Natural killer cell treated with Interleukin-12 subunit alpha and Interleukin-12 subunit beta and Interleukin-15 and Interleukin-18, amount 100 ng/mL, for 72 hours (primary cell): ENCODE measurements around the gene SMYD3. TPM values are rescaled to one million over a fixed set of nuclear protein-coding genes. Genes with fewer than 3 reads are reported as not detected.
"Not testable (repeated sequence)": the region's sequence is repeated elsewhere in the genome, so short reads cannot be mapped to it uniquely, and the experiment has no call there.

Experiments used
- ATAC-seq, 2 donors: fragments of 150-1000 bp; cut with Tn5 transposase in 1 of 2; sonication (Bioruptor Pico), chemical (Tn5 transposase) in 1 of 2; 2 replicates each; pipeline ENCODE4 v1.10.0; 2021
- DNase-seq: peaks from one replicate; pipeline ENCODE4 v3.0.0; 2022; ENCODE audit warnings: low spot score
- H3K27ac Mint-ChIP-seq, 2 donors: 1 replicate in 1 of 2; 2 replicates in 1 of 2; pipeline ENCODE4 v1.8.0; 2022; ENCODE audit warnings: mixed read lengths in 2 of 2, mild to moderate bottlenecking in 1 of 2, moderate library complexity in 1 of 2
- H3K27me3 Mint-ChIP-seq, 2 donors: 1 replicate in 1 of 2; 2 replicates in 1 of 2; pipeline ENCODE4 v1.8.0; 2022; ENCODE audit warnings: mixed read lengths in 2 of 2
- H3K36me3 Mint-ChIP-seq: one replicate; pipeline ENCODE4 v1.8.0; 2022; ENCODE audit warnings: mixed read lengths
- H3K4me1 Mint-ChIP-seq, 2 donors: 1 replicate in 1 of 2; 2 replicates in 1 of 2; pipeline ENCODE4 v1.8.0; 2022; ENCODE audit warnings: low read depth in 2 of 2, mixed read lengths in 2 of 2, mild to moderate bottlenecking in 1 of 2
- H3K4me3 Mint-ChIP-seq: one replicate; pipeline ENCODE4 v1.8.0; 2022; ENCODE audit warnings: mixed read lengths
- H3K9me3 Mint-ChIP-seq: 2 replicates; pipeline ENCODE4 v1.8.0; 2022; ENCODE audit warnings: mixed read lengths
- total RNA-seq, 2 donors: library from RNA; stranded (reverse); gene quantifications; one replicate each; pipeline ENCODE4 v1.2.3, GENCODE V29; 2022

The SMYD3 gene
- total RNA-seq, 2 donors from 2014 or later: 26.9 to 55.4 TPM

DNA sequence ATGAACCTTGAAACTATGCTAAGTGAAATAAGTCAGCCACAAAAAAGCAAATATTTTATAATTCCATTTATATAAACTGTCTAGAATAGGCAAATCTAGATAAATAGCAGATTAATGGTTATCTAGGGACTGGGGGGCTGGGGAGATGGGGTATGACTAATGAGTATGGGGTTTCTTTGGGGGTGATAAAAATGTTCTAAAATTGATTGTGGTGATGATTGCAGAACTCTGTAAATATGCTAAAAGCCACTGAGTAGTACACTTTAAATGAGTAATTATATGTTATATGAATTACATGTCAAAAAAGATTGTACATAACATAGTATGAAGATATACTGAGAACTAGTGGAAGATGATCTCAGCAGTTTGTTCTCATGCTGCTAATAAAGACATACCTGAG is 677.3 kb downstream of the SMYD3 start:
- no peaks in the 10 kb centered on the region for H3K27me3 Mint-ChIP-seq
- H3K27ac Mint-ChIP-seq: no peak overlapping the region
- H3K4me1 Mint-ChIP-seq: peaks cover 0 to 3% of the 10 kb centered on the region in 2 donors
- no peaks in the 10 kb centered on the region for H3K9me3 Mint-ChIP-seq
- no peak overlapping the region for H3K4me3 Mint-ChIP-seq
- no peak for ATAC-seq
- no peaks in the 10 kb centered on the region for H3K36me3 Mint-ChIP-seq
- DNase-seq: no peak

DNA sequence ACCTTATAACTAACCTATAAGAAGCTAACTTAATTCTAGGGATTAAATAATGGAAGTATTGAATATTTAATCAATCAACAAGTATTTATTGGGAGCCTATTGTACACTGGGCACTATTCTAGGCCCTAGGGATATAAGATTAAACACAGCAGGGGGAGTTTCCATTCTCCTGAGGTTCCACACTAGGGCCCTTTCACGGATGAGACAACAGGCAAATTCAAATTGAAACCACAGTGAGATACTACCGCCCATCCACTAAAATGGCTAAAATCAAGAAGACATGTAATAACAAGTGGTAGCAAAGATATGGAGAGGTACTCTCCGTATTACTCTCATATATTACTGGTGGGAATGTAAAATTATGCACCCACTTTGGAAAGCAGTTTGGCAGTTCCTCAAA is 677.9 kb downstream of the SMYD3 start:
- Mint-ChIP-seq H3K27ac (no peak overlapping the region), H3K9me3 (no peaks in the 10 kb centered on the region), H3K36me3 (no peaks in the 10 kb centered on the region), H3K4me3 (no peak overlapping the region), H3K27me3 (no peaks in the 10 kb centered on the region), H3K4me1 (peaks cover 0 to 3% of the 10 kb centered on the region in 2 donors)
- DNase-seq (no peak), ATAC-seq (no peak)

DNA sequence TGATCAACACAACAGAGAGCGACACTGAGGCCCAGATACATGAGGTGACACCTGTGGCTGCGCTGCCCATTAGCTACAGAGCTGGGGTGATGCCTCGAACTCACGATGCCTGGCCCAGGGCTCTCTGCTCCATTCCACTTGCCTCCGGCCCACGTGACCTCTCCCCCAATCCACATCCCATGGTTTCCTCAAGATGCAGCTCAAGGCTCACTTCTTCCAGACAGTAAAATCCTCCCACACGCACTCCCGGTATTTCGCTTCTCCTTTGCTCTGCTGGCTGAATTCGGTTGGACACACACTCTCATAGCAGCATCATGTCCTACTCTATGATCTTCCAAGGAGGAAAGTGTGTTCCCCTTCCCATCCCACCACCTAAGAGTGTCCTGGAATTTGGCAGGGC is 679.8 kb downstream of the SMYD3 start:
- DNase-seq: no peak
- no peaks in the 10 kb centered on the region for H3K9me3 Mint-ChIP-seq
- no peak overlapping the region for H3K27ac Mint-ChIP-seq
- no peak for ATAC-seq
- H3K27me3 Mint-ChIP-seq: no peaks in the 10 kb centered on the region
- H3K36me3 Mint-ChIP-seq: no peaks in the 10 kb centered on the region
- peaks cover 0 to 5% of the 10 kb centered on the region in 2 donors for H3K4me1 Mint-ChIP-seq
- H3K4me3 Mint-ChIP-seq: no peak overlapping the region

DNA sequence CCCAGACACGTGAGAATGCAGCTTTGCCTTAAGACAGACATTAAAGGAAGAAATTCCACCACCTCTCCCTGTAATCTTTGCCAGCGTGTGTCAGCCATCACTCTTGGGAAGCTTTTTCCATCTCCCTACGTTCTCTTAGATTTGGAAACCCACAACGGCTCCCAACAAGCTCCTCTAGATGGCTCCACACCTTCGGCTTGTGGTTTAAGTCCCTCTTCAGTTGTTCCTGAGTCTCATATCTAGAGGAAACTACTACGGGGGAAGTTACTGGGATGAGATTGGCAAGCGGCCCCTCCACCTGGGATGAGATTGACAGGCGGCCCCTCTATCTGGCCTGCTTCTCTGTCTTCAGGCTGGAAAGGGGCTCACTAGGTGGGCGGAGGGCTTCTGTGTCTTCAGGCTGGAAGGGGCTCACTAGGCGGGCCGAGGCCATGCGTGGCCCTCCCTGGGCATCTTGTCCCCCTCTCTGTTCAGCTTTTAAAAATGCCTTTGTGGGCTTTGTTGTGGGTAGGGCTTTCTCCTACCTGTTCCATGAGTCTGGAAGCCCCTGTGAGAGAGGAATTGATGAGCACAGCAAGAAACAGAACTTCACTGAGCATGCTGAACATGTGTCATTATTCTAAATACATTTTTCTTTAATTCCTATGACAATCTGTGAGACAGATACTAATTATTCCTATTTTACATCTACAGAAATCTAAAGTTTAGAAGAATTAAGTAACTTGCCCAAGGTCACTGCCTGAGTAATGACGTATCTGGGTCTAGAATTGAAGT is 681.8 kb downstream of the SMYD3 start:
- Mint-ChIP-seq H3K9me3 (no peaks in the 10 kb centered on the region), H3K4me1 (peaks cover 0 to 2% of the 10 kb centered on the region in 2 donors), H3K4me3 (no peak overlapping the region), H3K27ac (no peak overlapping the region), H3K27me3 (no peaks in the 10 kb centered on the region), H3K36me3 (no peaks in the 10 kb centered on the region)
- ATAC-seq (no peak), DNase-seq (no peak)

DNA sequence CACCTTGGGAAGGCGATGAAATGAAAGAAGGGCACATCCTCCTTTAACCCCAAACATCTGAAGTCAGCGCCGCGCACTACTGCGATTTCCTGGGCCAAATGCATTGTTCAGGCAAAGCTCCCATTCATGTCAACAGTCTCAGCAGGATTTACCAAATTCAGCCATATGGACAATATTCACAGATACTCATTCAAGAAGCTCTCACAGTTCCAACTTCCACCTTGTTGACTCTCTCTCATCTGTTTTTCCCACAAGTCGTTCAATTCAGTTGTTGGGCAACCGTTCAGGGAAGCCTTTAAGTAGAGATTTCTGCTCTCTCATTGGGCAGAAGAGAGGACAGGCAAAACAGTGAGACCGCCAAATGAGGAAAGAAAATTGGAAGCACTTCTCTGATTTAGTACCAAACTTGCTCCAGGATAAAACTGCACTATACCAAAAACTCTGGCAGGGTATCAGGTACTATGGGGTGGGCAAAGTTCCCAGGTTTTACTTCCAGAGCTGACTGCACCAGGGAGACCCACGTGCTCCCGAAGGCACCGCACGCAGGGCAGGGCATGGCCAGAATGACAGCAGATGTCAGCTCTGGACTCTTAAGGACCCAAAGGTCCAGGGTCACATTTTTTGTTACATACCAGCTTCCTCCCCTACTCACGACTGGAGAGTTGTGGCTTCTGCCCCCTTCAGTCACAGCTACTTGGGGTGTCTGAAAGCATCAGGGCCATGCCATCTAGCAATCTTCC is 683.5 kb downstream of the SMYD3 start:
- Mint-ChIP-seq H3K9me3 (no peaks in the 10 kb centered on the region), H3K27me3 (no peaks in the 10 kb centered on the region), H3K36me3 (no peaks in the 10 kb centered on the region), H3K4me3 (no peak overlapping the region), H3K27ac (peak overlapping the region in 1 of 2 donors; percentile 8), H3K4me1 (peaks cover 0 to 2% of the 10 kb centered on the region in 2 donors)
- ATAC-seq: no peak
- DNase-seq: no peak

DNA sequence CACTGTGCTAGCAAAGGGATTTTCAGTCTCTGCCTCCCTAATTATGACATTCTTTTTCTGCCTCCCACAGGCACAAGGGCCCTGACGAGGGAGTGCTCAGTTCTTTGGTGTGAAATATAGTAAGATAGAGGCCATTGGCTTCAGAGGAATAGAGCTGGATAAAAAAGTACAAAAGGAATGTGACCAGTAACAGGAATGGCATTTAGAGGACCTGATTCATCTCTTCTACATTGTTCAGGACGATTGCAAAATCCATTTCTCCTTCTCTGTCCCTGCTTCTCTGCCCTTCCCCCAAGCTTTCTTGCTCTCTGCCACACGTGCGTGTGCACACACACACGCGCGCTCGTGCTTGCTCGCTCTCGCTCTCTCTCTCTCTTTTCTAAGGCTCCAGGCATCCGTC is 684.1 kb downstream of the SMYD3 start:
- ATAC-seq: no peak
- Mint-ChIP-seq H3K27me3 (no peaks in the 10 kb centered on the region), H3K36me3 (no peaks in the 10 kb centered on the region), H3K27ac (peak overlapping the region in 1 of 2 donors; percentile 8), H3K4me1 (peaks cover 0 to 2% of the 10 kb centered on the region in 2 donors), H3K9me3 (no peaks in the 10 kb centered on the region), H3K4me3 (no peak overlapping the region)
- DNase-seq: no peak

DNA sequence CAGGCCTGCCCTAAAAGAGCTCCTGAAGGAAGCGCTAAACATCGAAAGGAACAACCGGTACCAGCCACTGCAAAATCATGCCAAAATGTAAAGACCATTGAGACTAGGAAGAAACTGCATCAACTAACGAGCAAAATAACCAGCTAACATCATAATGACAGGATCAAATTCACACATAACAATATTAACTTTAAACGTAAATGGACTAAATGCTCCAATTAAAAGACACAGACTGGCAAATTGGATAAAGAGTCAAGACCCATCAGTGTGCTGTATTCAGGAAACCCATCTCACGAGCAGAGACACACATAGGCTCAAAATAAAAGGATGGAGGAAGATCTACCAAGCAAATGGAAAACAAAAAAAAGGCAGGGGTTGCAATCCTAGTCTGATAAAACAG is 688.7 kb downstream of the SMYD3 start:
- not testable (repeated sequence) for H3K27me3 Mint-ChIP-seq, H3K4me1 Mint-ChIP-seq, H3K9me3 Mint-ChIP-seq

DNA sequence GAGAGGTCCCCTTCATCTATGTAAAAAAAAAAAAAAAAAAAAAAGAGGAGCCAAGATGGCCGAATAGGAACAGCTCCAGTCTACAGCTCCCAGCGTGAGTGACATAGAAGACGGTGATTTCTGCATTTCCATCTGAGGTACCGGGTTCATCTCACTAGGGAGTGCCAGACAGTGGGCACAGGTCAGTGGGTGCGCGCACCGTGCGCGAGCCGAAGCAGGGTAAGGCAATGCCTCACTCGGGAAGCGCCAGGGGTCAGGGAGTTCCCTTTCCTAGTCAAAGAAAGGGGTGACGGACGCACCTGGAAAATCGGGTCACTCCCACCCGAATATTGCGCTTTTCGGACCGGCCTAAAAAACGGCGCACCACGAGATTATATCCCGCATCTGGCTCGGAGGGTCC is 690.6 kb downstream of the SMYD3 start:
- H3K36me3 Mint-ChIP-seq, H3K27ac Mint-ChIP-seq, H3K4me3 Mint-ChIP-seq, ATAC-seq, H3K27me3 Mint-ChIP-seq, H3K4me1 Mint-ChIP-seq, DNase-seq, H3K9me3 Mint-ChIP-seq: not testable (repeated sequence)

More for the DNA sequence above, 688.7 kb downstream of the SMYD3 start:
- not testable (repeated sequence) for ATAC-seq, DNase-seq, H3K36me3 Mint-ChIP-seq, H3K27ac Mint-ChIP-seq, H3K4me3 Mint-ChIP-seq

DNA sequence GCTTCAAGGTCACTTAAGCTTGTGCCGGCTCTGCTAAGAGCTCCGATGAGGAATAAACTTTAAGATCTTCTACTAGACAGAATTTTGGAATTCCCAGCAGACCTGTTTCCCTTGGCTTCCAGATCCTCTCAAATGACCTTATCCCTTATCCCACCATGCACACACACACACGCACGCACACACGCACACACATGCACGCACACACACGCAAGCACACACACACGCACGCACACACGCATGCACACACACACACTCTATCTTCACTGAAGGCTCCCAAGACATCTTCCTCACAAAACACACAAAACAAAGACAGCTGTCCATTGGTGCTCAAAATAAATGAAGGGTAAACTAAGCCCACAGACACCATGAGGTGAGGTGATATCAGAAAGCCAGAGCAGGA is 692.4 kb downstream of the SMYD3 start:
- Mint-ChIP-seq H3K36me3 (no peaks in the 10 kb centered on the region), H3K4me1 (peaks cover 10 to 16% of the 10 kb centered on the region in 2 donors), H3K27ac (no peak overlapping the region), H3K27me3 (no peaks in the 10 kb centered on the region), H3K4me3 (no peak overlapping the region), H3K9me3 (no peaks in the 10 kb centered on the region)
- DNase-seq: no peak
- no peak for ATAC-seq

DNA sequence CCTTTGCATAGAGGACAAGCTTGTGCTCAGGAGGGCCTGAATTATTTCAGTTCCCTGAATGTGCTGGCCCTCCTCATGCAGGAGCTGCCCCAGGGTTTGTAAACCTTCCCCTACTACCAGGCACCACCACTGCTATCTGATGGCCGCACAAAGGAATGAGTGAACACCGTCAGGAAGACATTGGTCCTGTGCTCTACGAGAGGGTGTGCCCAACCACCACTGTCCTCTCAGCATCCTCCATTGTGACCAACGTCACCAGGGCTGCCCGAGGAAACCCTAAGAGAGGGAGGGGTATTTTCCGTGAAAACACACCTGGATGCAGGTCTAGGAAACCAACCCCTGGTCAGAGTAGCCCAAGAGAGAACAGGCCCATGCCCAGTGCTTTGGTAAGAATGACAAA is 694.8 kb downstream of the SMYD3 start:
- ATAC-seq (no peak), DNase-seq (no peak)
- Mint-ChIP-seq H3K27ac (no peak overlapping the region), H3K4me3 (no peak overlapping the region), H3K36me3 (no peaks in the 10 kb centered on the region), H3K9me3 (no peaks in the 10 kb centered on the region), H3K27me3 (no peaks in the 10 kb centered on the region), H3K4me1 (peaks cover 23 to 33% of the 10 kb centered on the region in 2 donors)

DNA sequence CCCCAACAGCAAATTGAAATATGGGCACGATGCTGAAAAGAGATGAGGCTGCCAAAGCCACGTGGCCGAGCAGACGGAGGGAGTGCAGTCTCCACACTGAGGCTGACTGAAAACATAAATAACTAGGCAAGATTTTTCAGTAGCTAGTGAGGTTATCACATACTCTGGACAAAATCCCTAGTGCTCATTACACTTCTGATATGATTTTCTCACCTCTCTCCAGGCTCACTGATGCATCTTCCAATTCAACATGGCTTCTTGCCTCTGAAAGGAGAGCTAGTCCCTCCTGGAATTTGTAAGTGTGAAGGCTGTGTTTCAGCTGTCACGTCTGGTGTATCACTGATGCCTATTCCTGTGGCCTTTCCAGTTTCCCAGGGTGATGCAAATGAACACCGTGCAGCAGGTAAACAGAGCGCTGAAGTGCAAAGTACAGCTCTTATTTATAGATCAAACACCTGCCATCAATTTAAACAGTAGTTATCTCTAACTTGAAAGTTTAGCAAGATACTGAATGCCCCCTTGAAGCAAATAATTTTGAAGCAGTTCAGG is 696.2 kb downstream of the SMYD3 start:
- Mint-ChIP-seq H3K4me3 (peak overlapping the region; percentile 11), H3K27me3 (no peaks in the 10 kb centered on the region), H3K4me1 (peaks cover 28 to 39% of the 10 kb centered on the region in 2 donors), H3K36me3 (no peaks in the 10 kb centered on the region), H3K9me3 (no peaks in the 10 kb centered on the region), H3K27ac (peak overlapping the region; percentile 32 to 86)
- no peak for ATAC-seq
- no peak for DNase-seq

DNA sequence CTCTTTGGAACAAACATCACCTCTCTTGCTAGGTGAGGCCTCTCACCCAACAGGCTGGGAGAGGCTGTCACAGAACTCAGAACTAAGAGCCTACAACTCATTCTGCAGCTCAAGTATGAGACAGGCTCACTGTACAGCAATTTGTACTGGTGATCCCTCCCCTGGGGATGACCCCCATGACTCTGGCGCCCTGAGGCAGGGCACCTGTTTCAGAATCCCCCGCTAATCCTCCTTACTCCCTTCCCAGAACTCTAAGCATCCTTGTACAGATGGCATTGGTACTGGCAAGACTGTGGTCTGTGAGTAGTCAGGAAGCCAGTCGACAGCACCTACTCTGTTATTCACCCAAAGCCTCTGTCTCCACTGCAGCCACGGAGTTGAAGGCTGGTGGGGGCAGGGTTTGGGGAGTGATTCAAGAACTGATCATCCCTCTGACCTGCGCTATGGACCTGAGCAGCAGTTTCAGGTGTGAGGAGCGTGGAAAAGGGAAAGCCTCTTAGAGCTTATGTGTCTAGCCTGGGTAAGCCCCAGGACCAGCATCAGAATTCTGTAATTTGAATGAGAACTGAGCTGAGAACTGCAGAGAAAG is 696.8 kb downstream of the SMYD3 start:
- DNase-seq (no peak), ATAC-seq (peak in 1 of 2 donors; percentile 17)
- Mint-ChIP-seq H3K4me3 (peak overlapping the region; percentile 11), H3K27me3 (no peaks in the 10 kb centered on the region), H3K27ac (peak overlapping the region; percentile 32 to 86), H3K9me3 (no peaks in the 10 kb centered on the region), H3K4me1 (peaks cover 28 to 41% of the 10 kb centered on the region in 2 donors), H3K36me3 (no peaks in the 10 kb centered on the region)

DNA sequence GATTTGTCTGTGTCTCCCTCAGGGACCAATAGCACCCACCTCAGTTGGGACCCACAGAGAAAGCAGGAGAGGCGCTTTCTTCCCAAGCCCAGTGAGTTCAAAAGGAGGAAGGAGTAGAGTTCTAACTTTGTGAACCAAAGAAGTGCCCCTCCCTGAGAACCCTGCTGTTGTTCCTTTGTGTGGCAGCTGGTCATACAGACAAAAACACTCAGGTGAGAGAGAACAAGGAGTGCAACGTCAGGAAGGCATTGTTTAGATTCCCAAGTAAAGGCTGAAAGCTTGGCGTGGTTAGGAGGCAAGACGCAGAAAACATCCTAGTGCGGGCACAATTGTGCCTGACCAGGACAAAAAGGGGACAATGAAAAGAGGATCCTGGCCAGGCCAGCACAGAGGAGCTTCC is 697.7 kb downstream of the SMYD3 start:
- Mint-ChIP-seq H3K9me3 (no peaks in the 10 kb centered on the region), H3K27ac (peak overlapping the region in 1 of 2 donors; percentile 22), H3K27me3 (no peaks in the 10 kb centered on the region), H3K4me1 (peaks cover 28 to 43% of the 10 kb centered on the region in 2 donors), H3K4me3 (no peak overlapping the region), H3K36me3 (no peaks in the 10 kb centered on the region)
- DNase-seq (no peak), ATAC-seq (no peak)
